Glomerular endothelial cell (primary cell): ENCODE results near the gene DPP8. TPM values are rescaled to one million over a fixed set of nuclear protein-coding genes. Genes with fewer than 3 reads are reported as not detected.

Experiments
- DNase-seq: peaks from one replicate; pipeline ENCODE4 v3.0.0-alpha.2; 2011; ENCODE audit warnings: low read depth, low spot score; ENCODE audit errors: extremely low read depth
- total RNA-seq: library from RNA; depleted of rRNA; stranded (reverse); fragments of >200 nt; gene quantifications from 2 replicates; pipeline ENCODE4 v1.2.3, GENCODE V29; 2015

The DPP8 gene
- total RNA-seq, 1 donor from 2014 or later, result 35.8 TPM

- no peak for DNase-seq
Observed at GRCh38 chr15:65431731-65432130, 85.8 kb downstream of the DPP8 start.

DNA sequence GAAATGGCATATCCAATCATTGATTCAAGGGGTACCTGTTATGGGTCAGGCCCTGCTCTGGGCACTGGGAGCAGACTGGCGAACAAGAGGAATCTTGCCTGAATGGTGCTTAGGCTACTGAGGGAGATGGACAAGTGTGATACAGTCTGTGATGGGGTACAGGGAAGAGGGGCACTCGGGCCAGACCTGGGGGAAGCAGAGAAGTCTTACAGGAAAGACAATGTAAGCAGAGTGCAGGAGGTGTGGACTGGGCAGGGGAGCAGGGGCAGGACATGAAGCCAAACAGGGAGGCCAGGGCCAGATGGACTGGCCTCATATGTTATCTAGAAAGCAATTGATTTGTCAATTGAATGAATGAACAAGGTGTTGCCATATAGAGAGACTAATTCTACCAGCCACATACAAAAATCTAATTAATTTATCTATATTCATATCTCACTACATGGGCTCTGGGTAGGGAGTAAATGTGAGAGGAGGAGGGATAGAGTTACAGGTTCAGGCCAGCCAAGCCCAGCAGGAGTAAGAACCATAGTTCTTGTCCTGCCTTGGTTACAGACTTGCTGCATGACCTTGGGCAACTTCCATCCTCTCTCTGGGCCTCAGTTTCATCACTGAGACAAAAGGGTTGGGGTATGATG is 91.2 kb downstream of the DPP8 start:
- no peak for DNase-seq

DNA sequence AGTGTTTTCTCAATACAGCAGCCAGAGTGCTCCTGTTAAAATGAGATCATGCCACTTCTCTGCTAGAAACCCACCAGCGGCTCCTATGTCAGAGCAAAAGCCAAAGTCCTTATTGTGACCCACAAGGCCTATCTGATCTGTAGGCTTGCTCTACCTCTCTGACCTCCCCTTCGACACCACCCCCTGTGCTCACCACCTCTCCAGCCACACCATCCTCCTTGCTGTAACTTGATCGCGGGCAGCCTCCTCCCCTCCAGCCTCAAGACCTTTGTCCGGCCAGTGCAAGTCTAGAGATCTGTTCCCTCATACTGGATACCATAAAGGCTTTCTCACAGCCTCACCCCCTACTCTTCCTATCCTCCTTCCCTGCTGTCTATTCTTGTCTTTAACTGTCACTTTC is 92.8 kb downstream of the DPP8 start:
- no peak for DNase-seq

- no peak for DNase-seq
Observed at GRCh38 chr15:65423976-65424679, 93.4 kb downstream of the DPP8 start.

GRCh38 chr15:65423150-65423975 is 94.1 kb downstream of the DPP8 start:
- DNase-seq, result no peak

DNA sequence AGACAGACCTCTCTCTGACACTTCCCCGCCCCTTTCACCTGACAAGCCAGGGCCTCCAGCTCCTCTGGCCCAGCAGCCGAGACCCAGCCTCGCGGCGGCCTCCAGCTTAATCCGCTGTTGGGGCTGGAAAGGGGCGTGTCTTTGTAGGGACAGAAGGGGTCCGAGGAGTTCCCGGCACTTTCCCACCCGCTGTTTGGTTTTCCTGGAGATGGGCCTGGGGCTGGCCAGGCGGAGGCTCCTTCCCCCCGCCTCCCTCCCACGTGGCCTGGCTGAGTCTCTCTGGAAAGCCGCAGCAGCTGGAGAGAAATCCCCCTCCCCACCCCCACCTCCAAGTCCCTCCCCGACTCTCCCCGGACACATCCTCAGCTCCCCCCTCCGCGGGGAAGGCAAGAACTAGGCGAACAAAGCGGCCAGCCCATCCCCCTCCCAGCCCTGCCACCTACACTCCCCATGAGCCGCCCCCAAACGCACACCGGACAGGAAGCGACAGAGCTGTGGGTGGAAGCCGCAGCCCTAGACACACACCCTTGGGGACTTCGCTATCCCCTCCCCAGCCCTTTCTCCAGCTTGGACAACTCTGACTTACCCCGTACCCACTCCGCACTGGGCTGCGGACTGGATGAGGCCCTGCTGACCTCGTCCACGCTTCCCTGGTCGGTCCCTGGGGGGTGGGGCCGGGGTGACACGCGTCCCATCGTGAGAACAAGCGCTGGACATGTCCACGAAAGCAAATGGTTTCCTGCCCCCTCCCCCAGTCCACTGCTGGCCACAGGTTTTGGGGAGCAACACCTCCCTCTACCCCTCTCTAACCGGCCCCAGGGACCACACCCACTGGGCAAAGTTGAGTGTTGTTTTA is 95.9 kb downstream of the DPP8 start:
- DNase-seq, result no peak

GRCh38 chr15:65420975-65421359 is 96.5 kb downstream of the DPP8 start:
- no peak for DNase-seq

DNA sequence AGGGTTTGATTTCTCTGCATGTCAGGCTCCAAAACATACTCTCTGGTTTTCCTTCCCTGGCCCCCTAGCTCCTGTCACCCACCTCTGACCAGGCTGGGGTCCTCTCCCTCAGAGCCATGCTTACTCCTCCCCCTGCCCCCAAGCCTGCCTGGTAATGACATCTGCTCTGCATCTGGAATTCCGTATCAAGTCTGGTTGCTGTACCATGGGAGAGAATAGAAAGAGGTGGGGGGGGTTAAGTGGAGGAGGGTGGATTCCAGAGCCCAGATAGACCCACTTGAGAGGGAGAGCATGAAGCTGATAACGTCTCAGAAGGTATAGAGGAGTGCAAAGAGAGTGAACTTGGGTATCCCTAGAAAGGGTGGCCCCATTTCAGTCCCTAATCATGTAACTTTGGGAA is 98.9 kb downstream of the DPP8 start:
- no peak for DNase-seq

DNA sequence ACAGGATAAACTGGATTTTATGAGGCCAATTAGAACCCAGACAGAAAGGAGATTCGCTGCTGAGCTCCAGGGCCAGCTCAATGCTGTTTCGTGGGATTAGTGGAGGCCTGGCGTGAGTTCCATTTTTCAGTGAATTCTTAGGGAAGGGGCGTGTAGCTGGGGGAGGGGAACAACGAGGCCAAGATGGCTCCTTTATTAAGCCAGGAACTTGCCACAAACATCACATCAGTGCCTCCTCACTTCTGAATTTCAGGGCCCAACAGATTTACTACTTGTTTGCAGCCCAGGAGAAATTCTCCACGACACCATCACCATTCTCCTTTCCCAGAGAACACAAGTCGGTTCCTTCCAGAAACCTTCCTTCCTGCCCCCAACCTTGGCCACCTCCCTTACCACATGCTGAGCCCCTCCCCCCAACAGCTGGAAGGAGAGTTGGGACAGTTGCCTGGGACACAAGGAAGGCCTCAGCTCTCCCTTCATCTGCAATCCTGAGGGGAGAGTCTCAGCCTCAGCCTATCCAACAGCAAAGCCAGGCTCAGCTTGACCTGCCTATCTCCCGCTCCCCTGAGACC is 100.6 kb downstream of the DPP8 start:
- DNase-seq, result no peak

DNA sequence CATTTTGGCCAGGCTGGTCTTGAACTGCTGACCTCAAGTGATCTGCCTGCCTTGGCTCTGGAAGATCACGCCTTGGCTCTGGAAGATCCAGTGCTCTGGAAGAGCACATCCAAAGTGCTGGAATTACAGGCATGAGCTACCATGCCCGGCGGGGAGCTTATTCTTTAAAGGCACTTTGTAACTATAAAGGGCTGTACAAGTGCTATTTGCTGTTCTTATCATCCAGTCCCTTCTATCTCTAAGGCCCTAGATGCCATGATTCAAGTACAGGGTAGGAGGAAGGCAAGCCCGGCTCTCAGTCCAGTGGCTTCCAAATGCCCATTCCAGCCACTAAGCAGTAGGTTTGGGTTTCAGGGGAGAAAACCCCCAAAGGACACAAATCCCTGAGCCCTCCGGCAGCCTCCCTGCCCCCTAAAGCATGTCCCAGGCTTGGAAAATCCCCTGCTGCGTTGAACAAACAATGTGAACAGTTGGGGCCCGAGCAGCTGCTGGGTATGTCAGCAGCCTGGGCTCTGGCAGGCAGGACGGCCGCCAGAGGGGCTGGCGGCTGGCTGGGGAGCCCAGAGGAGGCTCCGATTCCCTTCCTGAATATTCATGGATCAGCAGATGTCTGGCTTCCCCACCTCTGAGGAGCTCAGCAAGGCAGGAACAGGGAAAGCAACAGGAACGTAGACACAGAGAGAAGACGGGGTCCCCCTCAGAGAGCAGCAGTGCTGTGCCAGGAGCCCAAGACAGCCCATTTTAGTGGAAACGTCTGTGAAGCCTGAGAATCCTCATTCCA is 102.5 kb downstream of the DPP8 start:
- no peak for DNase-seq

DNA sequence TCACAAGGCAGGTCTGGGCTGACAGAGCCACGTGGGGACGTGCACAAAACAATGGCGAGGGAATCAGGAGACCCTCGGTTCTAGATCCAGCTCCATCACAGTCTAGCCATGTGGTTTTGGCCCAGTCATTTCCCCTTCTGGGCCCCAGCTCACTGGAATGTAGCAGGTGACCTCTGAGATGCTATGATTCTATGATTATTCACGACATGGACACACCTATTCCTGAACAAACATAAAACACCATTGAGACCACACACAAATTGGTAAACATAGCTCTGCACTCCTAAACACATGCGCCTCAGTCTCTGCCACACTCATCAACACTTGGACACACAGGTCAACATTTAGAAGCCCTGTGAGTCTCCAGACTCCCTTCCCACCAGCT is 103.7 kb downstream of the DPP8 start:
- DNase-seq, result no peak

DNA sequence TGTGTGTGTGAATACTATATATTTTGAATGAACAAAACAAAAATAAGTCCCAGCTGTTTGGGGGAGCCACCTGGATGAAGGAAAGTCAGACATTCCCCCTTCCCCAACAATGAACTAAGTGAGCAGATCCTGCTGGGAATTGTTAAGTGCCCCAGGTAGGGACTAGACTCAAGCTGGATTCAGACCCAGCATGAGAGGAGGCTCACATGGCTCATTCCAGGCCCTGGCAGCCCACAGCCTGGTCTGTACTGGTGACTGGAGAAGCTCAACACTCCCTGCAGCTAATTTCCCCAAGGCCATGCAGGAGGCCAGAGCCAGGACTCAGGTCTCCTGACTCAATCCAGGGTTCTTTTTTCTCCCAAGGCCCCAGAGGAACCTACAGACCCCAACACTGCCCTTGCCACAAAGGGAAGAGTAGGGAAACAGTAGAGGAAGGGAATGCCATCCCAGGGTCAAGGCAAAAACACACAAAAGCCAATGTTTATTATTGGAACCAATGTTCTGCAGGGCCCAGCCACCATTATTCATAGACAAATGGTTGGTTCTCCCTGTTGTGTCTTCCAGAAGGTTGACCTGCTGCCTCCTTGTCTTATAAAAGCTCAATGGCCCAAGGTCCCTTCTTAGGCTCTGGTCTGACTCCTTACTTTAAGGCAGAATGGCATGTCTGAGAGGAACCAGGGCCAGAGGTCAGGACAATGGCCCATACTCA is 104.3 kb downstream of the DPP8 start:
- no peak for DNase-seq

DNA sequence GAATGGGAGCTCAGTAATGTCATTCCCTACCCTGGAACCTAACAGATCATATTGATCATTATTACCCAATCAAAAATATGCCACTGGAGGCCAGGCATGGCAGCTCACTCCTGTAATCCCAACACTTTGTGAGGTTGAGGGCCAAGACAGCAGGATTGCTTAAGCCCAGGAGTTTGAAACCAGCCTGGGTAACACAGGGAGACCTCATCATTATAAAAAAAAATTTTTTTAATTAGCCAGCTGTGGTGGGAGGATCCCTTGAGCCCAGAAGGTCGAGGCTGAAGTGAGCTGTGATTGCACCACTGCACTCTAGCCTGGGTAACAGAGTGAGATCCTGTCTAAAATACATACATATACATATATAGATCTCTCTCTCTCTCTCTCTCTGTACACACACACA is 104.9 kb downstream of the DPP8 start:
- no peak for DNase-seq

- DNase-seq, result no peak
Observed at GRCh38 chr15:65411465-65412071, 105.9 kb downstream of the DPP8 start.

GRCh38 chr15:65410972-65411371 is 106.5 kb downstream of the DPP8 start:
- no peak for DNase-seq

- no peak for DNase-seq
Observed at GRCh38 chr15:65410036-65410435, 107.5 kb downstream of the DPP8 start.

- no peak for DNase-seq
Observed at GRCh38 chr15:65409036-65409631, 108.4 kb downstream of the DPP8 start.

- DNase-seq, result no peak
Observed at GRCh38 chr15:65408324-65409035, 109.0 kb downstream of the DPP8 start.
